Measurements from ENCODE around the gene ZNF480.
"Not testable (repeated sequence)": the region's sequence is repeated elsewhere in the genome, so short reads cannot be mapped to it uniquely, and the experiment has no call there.

The ZNF480 gene

GRCh38 chr19:52336791-52337381 is 39.9 kb downstream of the ZNF480 start:
- no peak for DNase-seq

- not testable (repeated sequence) for DNase-seq
Measured at GRCh38 chr19:52339022-52339421, 42.1 kb downstream of the ZNF480 start.

- peak in 32 of 58 donors; percentile 0 to 35 (median 6) for DNase-seq
Measured at GRCh38 chr19:52343548-52343947, 46.6 kb downstream of the ZNF480 start.

GRCh38 chr19:52345162-52345561 is 48.2 kb downstream of the ZNF480 start:
- no peak for DNase-seq

- no peak for DNase-seq
Measured at GRCh38 chr19:52351512-52351911, 54.5 kb downstream of the ZNF480 start.

GRCh38 chr19:52366414-52366824 is 69.5 kb downstream of the ZNF480 start:
- DNase-seq = no peak

- peak; percentile 38 to 96 (median 87) for DNase-seq
Measured at GRCh38 chr19:52369559-52370340, 72.8 kb downstream of the ZNF480 start, which contains the start of gene ZNF880. TSS of gene ZNF880 (plus strand) at chr19:52369923. CDS start at chr19:52369966, 43 bp downstream.

GRCh38 chr19:52370341-52370710 is 73.4 kb downstream of the ZNF480 start:
- DNase-seq = no peak
